ENCODE results near the gene COA1.
"Not testable (repeated sequence)": the region's sequence is repeated elsewhere in the genome, so short reads cannot be mapped to it uniquely, and the experiment has no call there.

The COA1 gene

DNA sequence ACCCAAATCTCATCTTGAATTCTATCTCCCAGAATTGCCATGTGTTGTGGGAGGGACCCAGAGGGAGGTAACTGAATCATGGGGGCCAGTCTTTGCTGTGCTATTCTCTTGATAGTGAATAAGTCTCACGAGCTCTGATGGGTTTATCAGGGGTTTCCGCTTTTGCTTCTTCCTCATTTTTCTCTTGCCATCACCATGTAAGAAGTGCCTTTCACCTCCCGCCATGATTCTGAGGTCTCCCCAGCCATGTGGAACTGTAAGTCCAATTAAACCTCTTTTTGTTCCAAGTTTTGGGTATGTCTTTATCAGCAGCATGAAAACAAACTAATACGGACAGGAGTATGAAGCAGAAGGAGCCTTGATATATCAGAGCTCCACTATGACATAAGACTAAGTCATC, 41.5 kb downstream of the COA1 start:
- not testable (repeated sequence) for H3K4me3 Mint-ChIP-seq; H3K27me3 Mint-ChIP-seq; H3K9me3 Mint-ChIP-seq; DNase-seq (ENCODE audit: low spot score in 2 of 2); ATAC-seq (replicated peaks; ENCODE audit: extremely low read depth, poor library complexity, severe bottlenecking); H3K36me3 Mint-ChIP-seq (ENCODE audit: insufficient read depth); H3K27ac Mint-ChIP-seq (ENCODE audit: low read depth)
- peaks cover 49% of the 10 kb centered on the region for H3K4me1 Mint-ChIP-seq

DNA sequence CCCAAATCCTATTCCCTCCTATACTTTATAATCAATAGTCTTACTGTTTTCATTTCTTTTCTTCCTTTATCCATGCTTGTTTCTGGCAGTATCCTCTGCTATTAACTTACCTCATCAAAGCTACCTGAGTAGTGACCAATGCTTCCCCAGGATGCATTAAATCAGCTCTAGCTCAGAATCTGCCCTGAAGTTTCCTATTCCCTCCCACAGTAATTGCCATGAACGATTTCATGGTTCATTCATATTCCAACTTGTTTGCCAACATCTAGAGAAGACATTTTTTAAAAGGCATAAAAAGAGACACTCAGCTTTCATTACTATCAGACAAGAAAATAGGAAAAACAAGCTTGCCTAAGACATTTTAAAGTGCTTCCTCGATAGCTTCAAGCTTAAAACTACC, 42.3 kb downstream of the COA1 start:
- peaks cover 58% of the 10 kb centered on the region for H3K4me1 Mint-ChIP-seq

DNA sequence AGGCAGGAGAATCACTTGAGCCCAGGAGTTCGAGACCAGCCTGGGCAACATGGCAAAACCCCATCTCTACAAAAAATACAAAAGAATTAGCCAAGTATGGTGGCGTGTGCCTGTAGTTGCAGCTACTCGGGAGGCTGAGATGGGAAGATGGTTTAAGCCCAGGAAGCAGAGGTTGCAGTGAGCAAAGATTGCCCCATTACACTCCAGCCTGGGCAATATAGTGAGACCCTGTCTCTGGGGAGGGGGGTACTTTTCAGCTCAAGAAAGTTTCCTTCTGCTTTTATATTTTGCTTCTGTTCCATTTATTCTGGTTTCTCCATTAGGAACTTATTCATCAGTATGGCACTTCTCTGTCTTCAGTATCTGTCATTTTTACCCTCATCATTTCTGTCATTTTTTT, 48.6 kb downstream of the COA1 start:
- Mint-ChIP-seq H3K4me1 (peaks cover 65% of the 10 kb centered on the region), H3K36me3 (ENCODE audit: insufficient read depth) (peaks cover 4% of the 10 kb centered on the region), H3K27ac (ENCODE audit: low read depth) (no peak overlapping the region), H3K27me3 (no peaks in the 10 kb centered on the region), H3K9me3 (no peaks in the 10 kb centered on the region), H3K4me3 (no peak overlapping the region)
- no peak for ATAC-seq (replicated peaks; ENCODE audit: extremely low read depth, poor library complexity, severe bottlenecking)
- DNase-seq (ENCODE audit: low spot score in 2 of 2), result no peak

More for the DNA sequence above, 42.3 kb downstream of the COA1 start:
- no peaks in the 10 kb centered on the region for H3K9me3 Mint-ChIP-seq
- peaks cover 3% of the 10 kb centered on the region for H3K36me3 Mint-ChIP-seq (ENCODE audit: insufficient read depth)
- no peak overlapping the region for H3K4me3 Mint-ChIP-seq
- ATAC-seq (replicated peaks; ENCODE audit: extremely low read depth, poor library complexity, severe bottlenecking), result no peak
- no peak overlapping the region for H3K27ac Mint-ChIP-seq (ENCODE audit: low read depth)
- H3K27me3 Mint-ChIP-seq, result no peaks in the 10 kb centered on the region
- DNase-seq (ENCODE audit: low spot score in 2 of 2), result no peak

DNA sequence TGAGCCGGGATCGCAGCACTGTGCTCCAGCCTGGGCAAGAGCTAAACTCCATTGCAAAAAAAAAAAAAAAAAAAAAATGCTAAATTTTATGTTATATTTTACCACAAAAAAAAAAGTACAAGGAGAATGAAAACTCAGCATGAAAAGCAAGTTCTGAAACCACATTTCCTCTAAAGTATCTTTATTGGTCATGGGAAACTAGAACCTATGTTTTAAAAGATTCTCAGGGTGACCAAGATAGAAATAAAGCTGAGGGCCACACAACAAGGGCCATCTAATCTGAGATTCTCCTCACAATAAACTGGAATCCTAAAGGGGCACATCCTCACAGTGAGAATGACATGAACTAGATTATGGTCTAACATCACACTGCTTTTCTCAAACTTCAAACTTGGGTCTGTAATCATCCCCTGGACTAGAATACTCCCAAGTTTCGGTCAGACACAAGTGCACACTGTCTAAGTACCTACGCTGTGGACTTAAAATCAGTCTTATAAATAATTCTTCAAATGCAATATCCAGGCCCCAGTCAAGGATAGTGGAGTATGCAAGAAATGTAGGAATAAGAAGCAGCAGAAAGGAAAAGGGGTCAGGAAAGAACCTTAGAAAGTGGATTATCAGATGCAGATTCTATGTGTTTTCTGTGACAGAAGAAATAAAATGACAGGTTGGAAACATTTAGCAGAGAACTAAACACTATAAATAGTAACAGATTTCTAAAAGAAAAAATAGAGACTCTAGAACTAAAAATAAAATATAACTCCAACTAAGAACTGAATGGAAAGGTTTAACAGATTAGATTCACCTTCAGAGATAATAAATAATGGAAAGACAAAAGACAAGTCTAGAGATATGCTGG, 49.9 kb downstream of the COA1 start:
- Mint-ChIP-seq H3K27me3 (no peaks in the 10 kb centered on the region), H3K4me3 (peak overlapping the region; percentile 15)

DNA sequence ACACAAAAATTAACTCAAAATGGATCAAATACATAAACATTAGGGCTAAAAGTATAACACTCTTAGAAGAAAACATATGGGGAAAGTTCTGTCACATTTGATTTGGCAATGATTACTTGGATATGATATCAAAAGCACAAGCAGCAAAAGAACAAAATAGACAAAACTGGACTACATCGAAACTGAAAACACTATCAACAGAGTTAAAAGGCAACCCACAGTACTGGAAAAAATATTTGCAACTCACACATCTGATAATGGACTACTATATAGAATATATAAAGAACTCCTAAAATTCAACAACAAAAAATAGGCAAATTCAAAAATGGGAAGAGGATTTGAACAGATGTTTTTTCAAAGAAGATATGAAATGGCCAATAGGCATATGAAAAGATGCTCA, 51.0 kb downstream of the COA1 start:
- Mint-ChIP-seq H3K4me1 (peaks cover 65% of the 10 kb centered on the region), H3K27me3 (no peaks in the 10 kb centered on the region), H3K36me3 (ENCODE audit: insufficient read depth) (peaks cover 1% of the 10 kb centered on the region), H3K4me3 (peak overlapping the region; percentile 28), H3K27ac (ENCODE audit: low read depth) (peak overlapping the region; percentile 83), H3K9me3 (no peaks in the 10 kb centered on the region)
- no peak for DNase-seq (ENCODE audit: low spot score in 2 of 2)
- ATAC-seq (replicated peaks; ENCODE audit: extremely low read depth, poor library complexity, severe bottlenecking), result no peak

More for the DNA sequence above, 49.9 kb downstream of the COA1 start:
- peaks cover 4% of the 10 kb centered on the region for H3K36me3 Mint-ChIP-seq (ENCODE audit: insufficient read depth)
- ATAC-seq (replicated peaks; ENCODE audit: extremely low read depth, poor library complexity, severe bottlenecking) (no peak), DNase-seq (ENCODE audit: low spot score in 2 of 2) (no peak)
- peaks cover 64% of the 10 kb centered on the region for H3K4me1 Mint-ChIP-seq
- no peaks in the 10 kb centered on the region for H3K9me3 Mint-ChIP-seq
- H3K27ac Mint-ChIP-seq (ENCODE audit: low read depth), result peak overlapping the region; percentile 83

DNA sequence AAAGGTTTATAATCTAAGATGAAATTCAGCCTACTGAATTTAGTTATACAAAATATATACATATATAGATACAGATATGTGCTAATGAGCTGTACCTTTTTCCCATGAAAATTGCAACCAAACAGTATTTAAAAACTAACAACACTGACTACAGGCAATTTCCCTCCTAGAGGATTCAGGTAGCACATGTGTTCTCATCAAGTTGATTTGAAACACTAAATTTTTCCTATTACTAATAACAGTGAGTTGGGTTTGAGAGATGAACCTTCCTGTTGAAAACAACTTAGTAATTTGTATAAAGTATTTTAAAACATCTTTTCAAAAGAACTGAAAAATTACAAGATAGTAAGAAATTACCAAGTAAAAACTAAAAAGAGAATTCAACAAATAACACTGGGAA, 51.5 kb downstream of the COA1 start:
- Mint-ChIP-seq H3K4me3 (peak overlapping the region; percentile 28), H3K36me3 (ENCODE audit: insufficient read depth) (peaks cover 1% of the 10 kb centered on the region), H3K9me3 (no peaks in the 10 kb centered on the region), H3K27ac (ENCODE audit: low read depth) (peak overlapping the region; percentile 83), H3K27me3 (no peaks in the 10 kb centered on the region), H3K4me1 (peaks cover 68% of the 10 kb centered on the region)
- DNase-seq (ENCODE audit: low spot score in 2 of 2) (no peak), ATAC-seq (replicated peaks; ENCODE audit: extremely low read depth, poor library complexity, severe bottlenecking) (no peak)

DNA sequence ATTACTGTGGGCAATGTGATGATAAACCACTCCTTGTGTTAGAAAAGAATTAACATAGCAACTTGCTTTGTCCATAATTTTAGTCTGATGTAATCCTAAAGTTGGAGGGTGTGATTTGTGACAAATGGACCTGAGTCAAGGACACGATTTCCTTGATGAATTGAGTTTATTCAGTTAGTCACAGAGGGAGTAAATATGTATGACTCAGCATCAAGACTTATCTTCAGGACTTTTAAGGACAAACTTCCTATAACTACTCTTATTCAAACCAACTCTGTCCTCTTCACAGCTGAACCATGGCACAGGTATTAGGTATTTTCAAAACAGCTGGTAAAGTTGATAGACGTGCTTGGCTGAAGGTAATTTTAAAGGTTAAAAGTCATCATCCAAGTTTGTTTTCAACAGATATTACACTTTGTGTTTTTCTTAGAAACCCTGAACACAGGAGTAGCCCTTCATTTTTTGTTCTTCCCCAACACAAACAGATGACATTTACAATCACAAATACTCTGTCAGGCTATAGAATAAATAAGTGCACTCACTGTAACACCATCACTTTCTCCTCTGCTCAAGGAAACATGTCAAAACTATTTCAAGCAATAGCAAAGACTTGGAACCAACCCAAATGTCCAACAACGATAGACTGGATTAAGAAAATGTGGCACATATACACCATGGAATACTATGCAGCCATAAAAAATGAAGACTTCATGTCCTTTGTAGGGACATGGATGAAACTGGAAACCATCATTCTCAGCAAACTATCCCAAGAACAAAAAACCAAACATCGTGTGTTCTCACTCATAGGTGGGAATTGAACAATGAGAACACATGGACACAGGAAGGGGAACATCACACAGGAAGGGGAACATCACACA, 54.5 kb downstream of the COA1 start:
- ATAC-seq (replicated peaks; ENCODE audit: extremely low read depth, poor library complexity, severe bottlenecking) (no peak), DNase-seq (ENCODE audit: low spot score in 2 of 2) (no peak)
- Mint-ChIP-seq H3K4me1 (peaks cover 72% of the 10 kb centered on the region), H3K27me3 (no peaks in the 10 kb centered on the region), H3K36me3 (ENCODE audit: insufficient read depth) (peaks cover 4% of the 10 kb centered on the region), H3K27ac (ENCODE audit: low read depth) (no peak overlapping the region), H3K9me3 (no peaks in the 10 kb centered on the region), H3K4me3 (no peak overlapping the region)

DNA sequence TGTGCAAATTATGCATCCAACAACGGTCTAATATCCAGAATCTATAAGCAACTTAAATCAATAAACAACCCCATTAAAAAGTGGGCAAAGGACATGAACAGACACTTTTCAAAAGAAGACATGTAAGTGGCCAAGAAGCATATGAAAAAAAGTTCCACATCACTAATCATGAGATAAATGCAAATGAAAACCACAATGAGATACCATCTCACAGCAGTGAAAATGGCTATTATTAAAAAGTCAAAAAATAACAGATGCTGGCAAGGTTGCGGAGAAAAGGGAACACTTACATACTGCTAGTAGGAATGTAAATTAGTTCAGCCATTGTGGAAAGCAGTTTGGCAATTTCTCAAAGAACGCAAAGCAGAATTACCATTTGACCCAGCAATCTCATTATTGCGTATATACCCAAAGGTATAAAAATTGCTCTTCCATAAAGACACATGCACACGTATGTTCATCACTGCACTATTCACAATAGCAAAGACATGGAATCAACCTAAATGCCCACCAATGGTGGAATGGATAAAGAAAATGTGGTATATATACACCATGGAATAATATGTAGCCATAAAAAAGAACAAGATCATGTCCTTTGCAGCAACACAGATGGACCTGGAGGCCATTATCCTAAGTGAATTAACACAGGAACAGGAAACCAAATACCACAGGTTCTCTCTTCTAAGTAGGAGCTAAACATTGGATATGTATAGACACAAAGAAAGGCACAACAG, 55.9 kb downstream of the COA1 start:
- H3K4me1 Mint-ChIP-seq, result peaks cover 74% of the 10 kb centered on the region
- not testable (repeated sequence) for DNase-seq (ENCODE audit: low spot score in 2 of 2); H3K27ac Mint-ChIP-seq (ENCODE audit: low read depth); H3K27me3 Mint-ChIP-seq; H3K4me3 Mint-ChIP-seq; H3K36me3 Mint-ChIP-seq (ENCODE audit: insufficient read depth); H3K9me3 Mint-ChIP-seq; ATAC-seq (replicated peaks; ENCODE audit: extremely low read depth, poor library complexity, severe bottlenecking)

DNA sequence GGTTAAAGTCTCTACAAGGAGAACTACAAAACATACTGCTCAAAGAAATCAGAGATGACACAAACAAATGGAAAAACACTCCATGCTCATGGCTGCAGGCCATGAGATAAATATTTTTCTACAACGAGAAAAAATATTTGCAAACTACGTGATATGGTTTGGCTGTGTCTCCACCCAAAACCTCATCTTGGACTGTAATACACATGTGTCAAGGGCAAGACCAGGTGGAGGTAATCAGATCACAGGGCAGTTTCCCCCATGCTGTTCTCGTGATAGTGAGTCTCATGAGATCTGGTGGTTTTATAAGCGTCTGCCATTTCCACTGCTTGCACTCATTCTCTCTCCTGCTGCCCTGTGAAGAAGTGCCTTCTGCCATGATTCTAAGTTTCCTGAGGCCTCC, 57.8 kb downstream of the COA1 start:
- peaks cover 2% of the 10 kb centered on the region for H3K36me3 Mint-ChIP-seq (ENCODE audit: insufficient read depth)
- peak overlapping the region; percentile 25 for H3K4me3 Mint-ChIP-seq
- no peaks in the 10 kb centered on the region for H3K27me3 Mint-ChIP-seq
- no peak for ATAC-seq (replicated peaks; ENCODE audit: extremely low read depth, poor library complexity, severe bottlenecking)
- peak overlapping the region; percentile 70 for H3K27ac Mint-ChIP-seq (ENCODE audit: low read depth)
- no peak for DNase-seq (ENCODE audit: low spot score in 2 of 2)
- peaks cover 70% of the 10 kb centered on the region for H3K4me1 Mint-ChIP-seq
- H3K9me3 Mint-ChIP-seq, result no peaks in the 10 kb centered on the region

DNA sequence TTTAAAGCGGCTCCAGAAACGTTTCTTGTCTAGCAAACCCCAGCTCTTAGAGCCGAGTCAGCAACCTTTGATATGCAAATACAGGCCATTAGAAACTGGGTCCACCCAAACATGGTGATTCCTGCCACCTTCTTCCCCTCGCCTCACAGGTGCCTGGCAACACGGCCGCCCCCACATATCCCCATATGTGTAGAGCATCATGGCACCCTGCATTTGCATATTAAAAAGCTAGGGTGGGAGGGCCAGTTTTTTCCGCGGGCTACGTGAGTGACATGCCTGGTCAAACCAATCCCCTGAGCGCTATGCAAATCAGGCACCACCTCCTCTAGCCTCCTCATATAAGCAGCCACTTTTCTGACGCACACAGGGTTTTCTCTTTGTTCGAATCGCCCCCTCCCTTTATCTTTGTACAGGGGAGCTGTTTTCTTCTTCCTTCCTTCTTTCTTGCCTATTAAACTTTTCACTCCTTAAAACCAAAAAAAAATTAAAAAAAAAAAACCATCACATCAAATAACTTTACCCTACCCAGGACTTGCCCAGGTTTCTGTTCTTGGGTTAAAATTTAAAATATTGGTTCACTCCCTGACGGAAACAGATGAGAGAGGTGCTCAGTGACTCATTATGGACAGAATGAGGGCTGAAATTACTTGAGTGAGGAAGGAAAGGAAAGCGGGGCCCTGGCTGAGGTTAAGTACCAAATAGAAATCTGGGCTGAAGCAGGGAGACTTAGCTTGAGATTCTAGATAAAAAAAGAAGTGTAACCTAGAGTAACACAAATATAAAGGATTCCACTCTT, 59.8 kb downstream of the COA1 start:
- no peaks in the 10 kb centered on the region for H3K9me3 Mint-ChIP-seq
- DNase-seq (ENCODE audit: low spot score in 2 of 2) (peak in 1 of 2 donors; percentile 66), ATAC-seq (replicated peaks; ENCODE audit: extremely low read depth, poor library complexity, severe bottlenecking) (peak; percentile 83)
- H3K36me3 Mint-ChIP-seq (ENCODE audit: insufficient read depth), result peaks cover 2% of the 10 kb centered on the region
- H3K27ac Mint-ChIP-seq (ENCODE audit: low read depth), result peak overlapping the region; percentile 91
- peaks cover 77% of the 10 kb centered on the region for H3K4me1 Mint-ChIP-seq
- no peaks in the 10 kb centered on the region for H3K27me3 Mint-ChIP-seq
- H3K4me3 Mint-ChIP-seq, result peak overlapping the region; percentile 56

DNA sequence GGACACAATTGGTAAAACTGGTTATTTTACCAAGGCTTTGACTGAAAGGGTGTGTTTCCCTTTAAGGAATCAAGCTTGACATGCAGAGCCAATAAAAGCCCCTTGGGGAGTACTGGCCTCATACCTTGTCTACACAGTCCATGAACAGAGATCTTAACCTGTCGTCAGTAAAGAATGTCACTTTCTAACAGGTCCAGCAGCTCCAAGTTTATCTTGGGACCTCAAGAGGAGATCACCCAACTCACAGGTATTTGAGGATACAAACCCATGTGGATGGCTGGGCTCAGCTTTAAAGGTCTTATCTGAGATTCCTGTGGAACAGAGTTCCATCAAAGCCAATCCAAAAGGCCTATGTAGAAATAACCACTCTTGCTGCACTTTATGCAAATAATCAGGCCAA, 61.3 kb downstream of the COA1 start:
- H3K27me3 Mint-ChIP-seq, result no peaks in the 10 kb centered on the region
- H3K9me3 Mint-ChIP-seq, result no peaks in the 10 kb centered on the region
- H3K27ac Mint-ChIP-seq (ENCODE audit: low read depth), result no peak overlapping the region
- H3K36me3 Mint-ChIP-seq (ENCODE audit: insufficient read depth), result peaks cover 5% of the 10 kb centered on the region
- ATAC-seq (replicated peaks; ENCODE audit: extremely low read depth, poor library complexity, severe bottlenecking), result no peak
- H3K4me1 Mint-ChIP-seq, result peaks cover 66% of the 10 kb centered on the region
- DNase-seq (ENCODE audit: low spot score in 2 of 2), result no peak
- H3K4me3 Mint-ChIP-seq, result no peak overlapping the region

DNA sequence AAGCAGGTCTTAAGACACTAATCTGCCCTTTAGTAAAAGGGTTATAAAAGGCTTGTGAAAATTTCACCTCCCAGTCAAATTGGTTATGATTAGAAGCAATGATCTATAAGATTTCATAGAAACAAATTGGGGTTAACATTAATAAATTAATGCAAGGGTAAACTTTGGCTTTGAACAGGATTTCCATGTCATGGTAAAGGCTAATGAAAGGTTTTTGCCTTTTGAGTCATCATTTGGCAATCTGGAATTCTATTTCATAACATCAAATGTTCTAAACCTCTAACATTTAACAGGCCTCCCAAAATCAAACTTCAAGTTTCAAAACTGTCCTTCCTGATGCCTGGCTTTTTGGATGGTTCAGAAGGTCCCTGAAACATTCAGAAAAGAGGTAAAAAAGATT, 62.4 kb downstream of the COA1 start:
- ATAC-seq (replicated peaks; ENCODE audit: extremely low read depth, poor library complexity, severe bottlenecking), result no peak

More for the DNA sequence above, 62.4 kb downstream of the COA1 start:
- Mint-ChIP-seq H3K4me1 (peaks cover 58% of the 10 kb centered on the region), H3K27ac (ENCODE audit: low read depth) (no peak overlapping the region), H3K4me3 (no peak overlapping the region), H3K36me3 (ENCODE audit: insufficient read depth) (peaks cover 5% of the 10 kb centered on the region), H3K9me3 (no peaks in the 10 kb centered on the region), H3K27me3 (no peaks in the 10 kb centered on the region)
- DNase-seq (ENCODE audit: low spot score in 2 of 2), result no peak

All from central memory CD8-positive, alpha-beta T cell (primary cell).